H1 (cell line): Measurements from ENCODE around the gene SOWAHC. TPM values are rescaled to one million over a fixed set of nuclear protein-coding genes. Genes with fewer than 3 reads are reported as not detected.
A peak's percentile ranks its signal among the peaks of the same experiment; 100 is the strongest.

ENCODE experiments used
- CTCF ChIA-PET: fragments of 300-600 bp; sonication (Branson Sonifier 250); formaldehyde crosslinking; loops from one replicate; lab custom pipeline; 2021; ENCODE audit not compliant: partially characterized antibody; lab: Charles Lee
- POLR2A ChIA-PET: fragments of 300-600 bp; sonication (Branson Sonifier 250); formaldehyde crosslinking; loops from one replicate; lab custom pipeline; 2021; ENCODE audit warnings: inconsistent platforms; ENCODE audit not compliant: partially characterized antibody; lab: Charles Lee
- DNase-seq, 2 experiments: peaks; one replicate each; pipeline versions ENCODE4 v3.0.0 to v3.0.0-alpha.2; 2010 to 2022; ENCODE audit warnings: low spot score in 2 of 2, low read depth in 1 of 2, mixed read lengths in 1 of 2
- FAIRE-seq: peaks from 2 replicates; lab custom pipeline; 2011; peaks lifted over from hg19 to GRCh38; lab: Jason Lieb, UNC
- H2AFZ ChIP-seq: 2 replicates; pipeline ENCODE4 v1.8.1; 2012; ENCODE audit warnings: low read length, inconsistent platforms
- H2AK5ac ChIP-seq: 2 replicates; pipeline ENCODE4 v1.6.1; 2013; ENCODE audit warnings: low read depth, low read length
- H2BK120ac ChIP-seq: replicated peaks from 2 replicates; pipeline ENCODE3; 2013; ENCODE audit warnings: low read depth, low read length, inconsistent platforms
- H2BK12ac ChIP-seq: 2 replicates; pipeline ENCODE4 v1.6.1; 2013; ENCODE audit warnings: low read depth, low read length
- H2BK15ac ChIP-seq: 2 replicates; pipeline ENCODE4 v1.6.1; 2013; ENCODE audit warnings: low read length
- H2BK20ac ChIP-seq: 2 replicates; pipeline ENCODE4 v1.6.1; 2013; ENCODE audit warnings: low read length
- H2BK5ac ChIP-seq: 2 replicates; pipeline ENCODE4 v1.6.1; 2013; ENCODE audit warnings: low read depth, low read length
- H3K14ac ChIP-seq: 2 replicates; pipeline ENCODE4 v1.6.1; 2013; ENCODE audit warnings: inconsistent platforms; ENCODE audit not compliant: insufficient read length
- H3K18ac ChIP-seq: 2 replicates; pipeline ENCODE4 v1.6.1; 2013; ENCODE audit warnings: low read length; ENCODE audit errors: extremely low read depth
- H3K23ac ChIP-seq: 2 replicates; pipeline ENCODE4 v1.6.1; 2013; ENCODE audit warnings: inconsistent platforms; ENCODE audit not compliant: insufficient read length
- H3K23me2 ChIP-seq: 2 replicates; pipeline ENCODE4 v1.6.1; 2013; ENCODE audit warnings: low read depth, low read length
- H3K27ac ChIP-seq: 2 replicates; pipeline ENCODE4 v1.6.1; 2011; ENCODE audit warnings: low read depth, low read length, inconsistent platforms
- H3K27me3 ChIP-seq, 4 experiments: replicated peaks in 1 of 4; 1 replicate in 1 of 4; 2 replicates in 3 of 4; pipeline versions ENCODE4 v1.6.1 to v1.8.1; 2011 to 2013; ENCODE audit warnings: low read length in 3 of 4, mild to moderate bottlenecking in 3 of 4, inconsistent platforms in 2 of 4, mixed read lengths in 2 of 4, moderate library complexity in 1 of 4; ENCODE audit not compliant: control insufficient read depth in 3 of 4, insufficient read depth in 3 of 4; ENCODE audit errors: extremely low read depth in 1 of 4
- H3K36me3 ChIP-seq, 4 experiments: 2 replicates each; pipeline versions ENCODE4 v1.6.1 to v1.8.1; 2011 to 2013; ENCODE audit warnings: mild to moderate bottlenecking in 4 of 4, low read length in 3 of 4, moderate library complexity in 2 of 4, control low read depth in 1 of 4, inconsistent platforms in 1 of 4; ENCODE audit not compliant: insufficient read depth in 4 of 4, control insufficient read depth in 2 of 4
- H3K4ac ChIP-seq: replicated peaks from 2 replicates; pipeline ENCODE3; 2013; ENCODE audit warnings: low read length, low read depth, mixed read lengths, inconsistent platforms; ENCODE audit not compliant: insufficient read length
- H3K4me1 ChIP-seq, 4 experiments: replicated peaks in 1 of 4; 1 replicate in 1 of 4; 2 replicates in 3 of 4; pipeline versions ENCODE4 v1.6.1 to v1.8.1; 2011 to 2013; ENCODE audit warnings: low read length in 3 of 4, inconsistent platforms in 2 of 4, mixed read lengths in 1 of 4; ENCODE audit not compliant: insufficient read depth in 4 of 4, control insufficient read depth in 3 of 4
- H3K4me2 ChIP-seq, 2 experiments: 2 replicates each; pipeline versions ENCODE4 v1.6.1 to v1.8.1; 2011 to 2013; ENCODE audit warnings: low read depth in 2 of 2, low read length in 2 of 2, control low read depth in 1 of 2, inconsistent platforms in 1 of 2, mild to moderate bottlenecking in 1 of 2; ENCODE audit not compliant: insufficient read depth in 1 of 2
- H3K4me3 ChIP-seq, 4 experiments: fragments of 200-600, 300-600 bp in 1 of 4; sonication (generic), shearing (Covaris generic), sonication (Bioruptor Twin) in 1 of 4; 2 replicates each; pipeline versions ENCODE4 v1.5.1 to v1.8.1; 2011 to 2016; ENCODE audit warnings: low read length in 4 of 4, low read depth in 3 of 4, control low read depth in 2 of 4, inconsistent platforms in 2 of 4, mild to moderate bottlenecking in 2 of 4, mixed read lengths in 1 of 4, moderate library complexity in 1 of 4; ENCODE audit not compliant: insufficient read depth in 2 of 4; ENCODE audit errors: extremely low read depth in 1 of 4
- H3K56ac ChIP-seq: replicated peaks from 2 replicates; pipeline ENCODE3; 2013; ENCODE audit warnings: low read depth, mild to moderate bottlenecking, mixed read lengths, low read length, inconsistent platforms; ENCODE audit not compliant: insufficient read length
- H3K79me1 ChIP-seq: 2 replicates; pipeline ENCODE4 v1.6.1; 2013; ENCODE audit warnings: low read depth, low read length, control low read depth
- H3K79me2 ChIP-seq, 2 experiments: 2 replicates each; pipeline versions ENCODE4 v1.6.1 to v1.8.1; 2012 to 2013; ENCODE audit warnings: low read length in 2 of 2, mild to moderate bottlenecking in 2 of 2, inconsistent platforms in 1 of 2; ENCODE audit not compliant: insufficient read depth in 2 of 2, control insufficient read depth in 1 of 2
- H3K9ac ChIP-seq, 4 experiments: replicated peaks in 1 of 4; 1 replicate in 1 of 4; 2 replicates in 3 of 4; pipeline versions ENCODE4 v1.6.1 to v1.8.1; 2011 to 2013; ENCODE audit warnings: low read depth in 3 of 4, low read length in 3 of 4, control low read depth in 2 of 4, mild to moderate bottlenecking in 2 of 4, moderate library complexity in 2 of 4, inconsistent platforms in 1 of 4; ENCODE audit errors: extremely low read depth in 1 of 4
- H3K9me3 ChIP-seq, 2 experiments: 2 replicates each; pipeline versions ENCODE4 v1.6.1 to v1.8.1; 2012 to 2013; ENCODE audit warnings: mild to moderate bottlenecking in 2 of 2, moderate library complexity in 2 of 2, control low read depth in 1 of 2, inconsistent platforms in 1 of 2, low read depth in 1 of 2, low read length in 1 of 2, mixed read lengths in 1 of 2; ENCODE audit not compliant: insufficient read depth in 2 of 2
- H4K20me1 ChIP-seq, 2 experiments: replicated peaks in 1 of 2; 2 replicates each; pipeline versions ENCODE3 to v1.8.1; 2011 to 2013; ENCODE audit warnings: inconsistent platforms in 2 of 2, low read length in 2 of 2, mild to moderate bottlenecking in 1 of 2; ENCODE audit not compliant: insufficient read depth in 2 of 2, control insufficient read depth in 1 of 2
- H4K5ac ChIP-seq: 2 replicates; pipeline ENCODE4 v1.6.1; 2013; ENCODE audit warnings: low read length, low read depth, mixed read lengths, inconsistent platforms; ENCODE audit not compliant: insufficient read length
- H4K8ac ChIP-seq: 2 replicates; pipeline ENCODE4 v1.8.0; 2013; ENCODE audit warnings: mild to moderate bottlenecking, moderate library complexity, low read length, inconsistent platforms; ENCODE audit not compliant: insufficient read depth; ENCODE audit errors: extremely low read depth
- H4K91ac ChIP-seq: replicated peaks from 2 replicates; pipeline ENCODE3; 2013; ENCODE audit warnings: low read length, mixed read lengths, inconsistent platforms; ENCODE audit not compliant: insufficient read length
- CBX5 ChIP-seq: fragments of 300-800, 300-1000 bp; sonication (generic); IDR thresholded peaks from 2 replicates; pipeline ENCODE4 v1.7.1; 2016; ENCODE audit warnings: antibody characterized with exemption, low read length, low read depth
- CHD2 ChIP-seq: IDR thresholded peaks from 2 replicates; pipeline ENCODE4 v1.6.1; 2012; ENCODE audit warnings: low read length, improper control_type of control experiment
- JUN ChIP-seq: IDR thresholded peaks from 2 replicates; pipeline ENCODE4 v1.6.1; 2011; ENCODE audit warnings: low read depth, mild to moderate bottlenecking, improper control_type of control experiment, low read length
- RNF2 ChIP-seq: fragments of 200-900, 300-1000 bp; sonication (generic); IDR thresholded peaks from 2 replicates; pipeline ENCODE4 v1.7.1; 2016; ENCODE audit warnings: borderline replicate concordance, low read depth, mild to moderate bottlenecking, antibody characterized with exemption, low read length; ENCODE audit not compliant: poor library complexity, severe bottlenecking; ENCODE audit errors: missing control alignments
- SP4 ChIP-seq: IDR thresholded peaks from 2 replicates; pipeline ENCODE4 v1.6.1; 2012; ENCODE audit warnings: low read length, inconsistent platforms
- SRF ChIP-seq: IDR thresholded peaks from 2 replicates; pipeline ENCODE4 v1.6.1; 2011; ENCODE audit warnings: mild to moderate bottlenecking, low read depth, low read length, moderate library complexity
- WGBS, 2 experiments: shearing (Covaris generic) in 1 of 2; methylation state at CpG; one replicate each; pipeline versions ENCODE4 v1.1.6 to v1.1.7; 2013 to 2015; ENCODE audit warnings: low lambda C conversion rate in 2 of 2, mixed read lengths in 2 of 2, inconsistent platforms in 1 of 2, low coverage in 1 of 2, missing lambda C conversion rate in 1 of 2; ENCODE audit not compliant: insufficient replicate concordance in 2 of 2, insufficient coverage in 1 of 2, insufficient read length in 1 of 2; ENCODE audit errors: extremely low coverage in 1 of 2, missing lambda C conversion rate in 1 of 2; 5-methylcytosine and 5-hydroxymethylcytosine counted together
- polyA plus RNA-seq, 7 experiments: library from polyadenylated mRNA; depleted of rRNA in 3 of 7; stranded (reverse) in 5 of 7; unstranded in 2 of 7; fragments of >200 nt in 5 of 7; fragments of 200-250 nt in 2 of 7; gene quantifications; 1 replicate in 5 of 7; 2 replicates in 1 of 7; 4 replicates in 1 of 7; pipeline versions ENCODE4 v1.2.1 to v1.2.3, GENCODE V29; 2011 to 2013; ENCODE audit warnings: missing spikeins in 2 of 7, mixed read lengths in 2 of 7
- total RNA-seq: library from RNA; stranded (reverse); fragmentation: NEBNext Ultra II Directional; extraction: Animal tissue kit (Norgen Biotek cat#: 25700); gene quantifications from 2 replicates; pipeline ENCODE4 v1.2.1, GENCODE V29; 2021

The SOWAHC gene
- total and polyA plus RNA-seq, 2 of the 8 experiments (the other 6 are each of a cell fraction or from before 2014, with no cell fraction given) = 3.1 to 17.8 TPM

DNA sequence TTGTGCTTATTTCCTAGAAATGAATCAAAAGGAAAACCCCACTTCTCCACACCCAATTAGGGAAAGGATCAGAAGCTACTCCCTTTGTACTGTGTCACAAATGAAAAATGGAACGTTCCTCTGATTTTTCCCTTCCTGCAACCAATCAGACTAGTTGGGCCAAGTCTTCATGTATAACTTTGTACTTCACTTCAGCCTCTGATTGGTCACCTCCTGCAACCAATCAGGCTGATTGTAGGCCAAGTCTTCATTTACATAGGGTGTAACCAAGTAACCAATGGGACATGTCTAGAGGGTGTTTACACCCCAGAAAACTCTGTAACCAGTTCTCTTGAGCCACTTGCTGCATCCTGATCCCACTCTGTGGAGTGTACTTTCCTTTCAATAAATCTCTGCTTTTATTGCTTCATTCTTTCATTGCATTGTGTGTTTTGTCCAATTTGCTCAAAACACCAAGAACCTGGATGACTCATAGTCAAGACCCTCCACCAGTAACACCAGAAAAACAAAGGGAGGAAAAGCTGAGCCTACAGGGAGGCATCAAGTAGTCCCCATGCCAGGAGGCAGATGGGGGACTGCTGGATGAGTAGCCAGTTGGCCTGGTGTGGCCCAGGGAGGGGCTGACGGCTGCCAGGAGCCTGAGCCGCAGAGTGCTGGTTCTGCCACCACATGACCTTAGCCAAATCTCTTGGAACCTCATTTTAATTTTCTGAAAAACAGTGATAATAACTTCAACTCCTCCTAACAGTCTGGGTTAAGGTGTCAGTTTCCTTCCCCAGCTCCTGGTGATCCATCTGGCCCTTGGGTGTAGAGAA is 46.1 kb downstream of the SOWAHC start:
- no peak for DNase-seq
- H3K4ac ChIP-seq = no peak overlapping the region
- H3K79me1 ChIP-seq = no peaks in the 10 kb centered on the region
- H3K14ac ChIP-seq = no peak overlapping the region
- no peak overlapping the region for H2BK12ac ChIP-seq
- no peaks in the 10 kb centered on the region for H4K20me1 ChIP-seq
- no peak overlapping the region for H4K5ac ChIP-seq
- H2AFZ ChIP-seq = 0 out of 2 replicates have a peak overlapping the region, but pooled peaks have one; percentile 10
- no peaks in the 10 kb centered on the region for H3K36me3 ChIP-seq
- H2BK15ac ChIP-seq = no peak overlapping the region
- no peak overlapping the region for H3K4me2 ChIP-seq
- no peaks in the 10 kb centered on the region for H3K27me3 ChIP-seq
- H3K9ac ChIP-seq = no peak overlapping the region
- H2BK20ac ChIP-seq = no peak overlapping the region
- no peak overlapping the region for H2BK5ac ChIP-seq
- 91% methylated on average over 3 of the region's 3 CpGs; no CpG with 5 or more reads in 1 of the 2 experiments for WGBS, 2 experiments
- CTCF ChIA-PET = interaction anchor here (0.9 to 5.7 kb wide), 3 partner anchors 30 to 114 kb away, joined by 3 to 35 read pairs (median 3); no protein-coding TSS in a partner anchor
- H4K8ac ChIP-seq = no peak overlapping the region
- no peaks in the 10 kb centered on the region for H3K23me2 ChIP-seq
- no peaks in the 10 kb centered on the region for H3K9me3 ChIP-seq
- no peak overlapping the region for H2BK120ac ChIP-seq
- POLR2A ChIA-PET = interaction anchor here (0.9 kb wide), 1 partner anchor 46 kb away, joined by 3 read pairs; the partner anchor contains the start of gene SOWAHC
- no peak for FAIRE-seq
- no peak overlapping the region for H3K4me3 ChIP-seq
- peaks cover 0 to 6% (median 2%) of the 10 kb centered on the region in 4 experiments; a peak in 4 of 7 replicates for H3K4me1 ChIP-seq
- H4K91ac ChIP-seq = no peak overlapping the region
- no peak overlapping the region for H2AK5ac ChIP-seq
- H3K23ac ChIP-seq = no peak overlapping the region
- H3K27ac ChIP-seq = no peak overlapping the region
- TF ChIP-seq CHD2 = no peak
- TF ChIP-seq SRF = no peak
- no peak for TF ChIP-seq SP4
- no peak for TF ChIP-seq JUN
- TF ChIP-seq CBX5 = no peak
- TF ChIP-seq RNF2 = no peak
- TF ChIP-seq, all 59 proteins: peak for 0
- H3K18ac ChIP-seq = no peak overlapping the region
- no peaks in the 10 kb centered on the region for H3K79me2 ChIP-seq
- H3K56ac ChIP-seq = no peak overlapping the region
